HG03039 (cell line): ENCODE data around the gene ROR2.

Source experiments
- ATAC-seq: cut with Tn5 transposase; IDR thresholded peaks from one replicate; pipeline ENCODE4 v1.9.1; 2021; ENCODE audit warnings: mild to moderate bottlenecking, moderate library complexity; ENCODE audit not compliant: unreplicated experiment

The ROR2 gene

DNA sequence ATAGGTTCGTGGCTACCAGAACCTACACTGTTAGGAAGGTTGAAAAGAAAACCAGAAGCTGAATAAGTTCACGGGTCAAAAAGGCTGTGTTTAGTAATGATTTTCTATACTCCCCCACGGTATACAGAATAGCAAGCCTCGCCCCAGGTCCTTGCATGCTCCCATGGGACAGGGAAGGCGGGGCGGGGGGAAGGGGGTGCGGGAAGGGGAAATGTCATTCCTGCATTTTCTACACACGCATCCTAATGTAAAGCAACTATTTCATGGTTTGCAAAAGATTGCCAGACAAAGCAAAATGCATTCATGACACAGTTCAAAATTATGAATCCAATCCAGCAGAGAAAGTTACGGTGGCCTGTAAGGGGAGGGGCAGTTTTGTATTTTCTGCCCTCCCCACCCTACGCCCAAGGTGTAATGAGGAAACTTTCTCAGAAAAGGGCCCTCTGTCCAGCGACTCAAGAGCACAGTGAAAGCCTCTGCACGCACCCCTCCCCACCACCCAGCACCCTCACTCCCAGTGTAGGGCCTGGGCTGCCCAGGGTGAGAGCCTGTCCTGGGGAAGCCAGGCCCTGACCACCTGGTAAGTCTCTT is 105.2 kb downstream of the ROR2 start:
- no peak for ATAC-seq

DNA sequence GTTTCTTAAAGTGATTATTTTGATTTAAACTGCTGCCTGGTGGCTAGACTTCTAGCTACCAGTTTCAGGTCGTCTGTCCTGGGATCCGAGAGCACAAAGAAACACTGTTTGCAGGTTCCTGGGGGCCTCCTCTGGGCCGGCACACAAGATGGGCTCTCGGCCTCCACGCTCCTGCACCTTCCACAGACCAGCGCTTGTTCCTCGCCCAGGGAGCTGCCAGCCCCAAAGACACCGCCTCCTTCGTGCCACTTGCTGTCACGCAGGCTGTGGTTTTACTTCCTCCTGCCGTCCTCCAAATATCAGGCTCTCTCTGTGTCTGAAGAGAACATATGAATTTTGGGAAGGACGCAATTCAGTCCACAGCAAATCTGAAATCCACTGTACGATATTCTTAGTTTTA is 105.8 kb downstream of the ROR2 start:
- no peak for ATAC-seq

DNA sequence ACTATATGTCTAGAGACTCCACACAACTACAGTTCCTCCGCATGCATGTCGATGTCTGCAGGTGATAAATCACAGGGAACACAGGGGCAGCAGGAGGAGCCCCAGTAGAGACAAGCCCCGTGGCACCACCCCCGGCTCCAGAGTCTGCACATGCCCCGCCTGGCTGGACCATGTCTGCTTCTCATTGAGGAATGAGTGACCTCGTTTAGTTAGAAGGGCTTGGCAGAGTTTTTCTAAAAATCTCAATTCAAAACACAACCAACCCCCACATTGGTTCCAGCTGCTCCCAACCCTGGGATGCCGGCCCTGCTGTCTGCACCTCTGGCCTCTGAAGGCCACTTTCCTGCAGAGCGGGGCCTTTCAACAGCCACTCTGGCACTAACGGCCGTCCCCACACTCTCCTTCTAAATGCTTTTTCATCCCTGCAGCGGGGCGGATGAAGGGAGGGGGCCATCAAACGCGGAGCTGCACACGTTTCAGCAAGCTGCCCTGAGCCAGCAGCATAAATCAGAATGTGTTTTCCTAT is 106.3 kb downstream of the ROR2 start:
- no peak for ATAC-seq

DNA sequence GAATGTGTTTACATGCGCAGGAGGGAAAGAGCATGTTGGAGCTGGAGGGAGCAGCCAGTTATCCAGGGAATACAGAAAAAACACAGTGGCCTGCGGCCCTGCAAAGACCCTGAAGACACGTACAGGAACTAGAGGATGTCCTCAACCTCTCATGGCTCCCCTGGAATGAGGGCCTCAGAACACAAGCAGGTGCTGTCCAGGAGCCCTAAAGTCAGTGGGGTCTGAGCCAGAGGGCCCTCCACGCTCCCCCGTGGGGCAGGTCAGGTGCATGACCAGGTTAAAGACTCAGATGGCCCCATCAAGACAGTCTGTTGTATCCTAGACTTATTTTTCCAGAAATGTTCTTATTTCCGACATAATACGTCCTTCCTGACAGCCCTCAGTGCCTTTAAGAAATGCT is 106.9 kb downstream of the ROR2 start:
- ATAC-seq: no peak

DNA sequence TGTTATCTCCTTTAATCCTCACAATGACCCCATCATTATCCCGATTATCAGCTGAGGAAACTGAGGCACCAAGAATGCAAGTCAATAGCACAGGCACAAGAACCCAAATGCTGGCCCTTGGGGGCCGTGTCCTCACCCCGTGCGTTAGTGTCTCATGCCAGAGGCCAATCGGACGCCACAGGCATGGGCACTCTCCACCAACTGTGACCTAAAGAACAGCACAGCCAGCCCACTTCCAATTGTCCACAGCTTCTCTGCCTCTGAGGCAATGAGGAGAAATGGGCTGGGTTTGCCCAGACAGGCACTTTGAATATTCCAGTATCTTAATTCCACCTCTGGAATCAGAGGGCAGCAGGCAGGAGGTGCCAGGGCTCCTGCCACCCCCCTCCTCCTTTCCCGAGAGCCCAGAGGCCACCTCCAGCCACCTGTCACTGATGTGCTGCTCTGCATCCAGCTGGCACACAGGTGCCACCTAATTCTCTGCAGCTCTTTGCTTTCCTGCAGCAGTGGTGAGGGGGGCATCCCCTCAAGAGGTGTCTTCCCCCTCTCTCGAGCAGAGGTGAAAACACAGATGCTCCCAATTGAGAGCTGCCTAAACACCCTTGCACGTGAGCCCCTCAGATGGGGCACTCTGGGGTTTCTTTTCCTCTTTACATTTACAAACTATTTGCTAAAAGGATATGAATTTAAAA is 107.5 kb downstream of the ROR2 start:
- no peak for ATAC-seq

DNA sequence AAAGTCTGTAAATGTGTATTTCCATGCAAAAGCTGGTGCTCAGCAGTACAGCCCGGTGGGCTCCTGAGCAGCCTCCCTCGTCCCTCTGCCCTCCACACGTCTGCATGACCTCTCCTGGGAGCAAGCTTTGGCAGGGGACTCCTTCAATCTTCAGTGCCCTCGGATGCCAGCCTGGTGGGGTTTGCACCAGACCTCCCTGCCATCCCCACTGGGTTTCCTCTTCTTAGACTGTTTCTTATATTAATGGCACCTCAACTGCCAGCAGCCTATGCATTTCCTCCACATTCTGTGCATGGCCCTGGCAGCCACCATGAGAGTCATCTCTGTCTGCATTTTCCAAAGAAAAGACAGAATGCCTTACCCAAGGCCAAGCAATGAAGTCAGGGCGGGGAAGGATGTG is 108.4 kb downstream of the ROR2 start:
- ATAC-seq: no peak

DNA sequence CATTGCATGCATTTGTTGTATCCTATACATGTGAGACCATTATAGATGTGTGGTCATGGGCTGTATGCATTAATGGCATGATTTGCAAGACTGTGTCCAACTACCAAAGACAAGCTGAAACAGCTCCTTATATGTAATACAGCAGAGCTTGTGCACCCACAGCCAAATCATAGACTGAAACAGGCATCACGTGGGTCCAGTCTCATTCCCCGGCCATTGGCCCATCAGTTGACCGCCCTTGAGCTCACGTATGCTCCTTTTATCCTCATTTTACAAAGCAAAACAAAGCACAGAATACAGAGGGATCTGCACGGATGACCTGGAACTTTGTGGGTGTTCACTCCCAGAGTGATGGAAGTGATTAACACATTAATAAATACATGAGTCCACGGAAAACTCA is 109.1 kb downstream of the ROR2 start:
- ATAC-seq: no peak

DNA sequence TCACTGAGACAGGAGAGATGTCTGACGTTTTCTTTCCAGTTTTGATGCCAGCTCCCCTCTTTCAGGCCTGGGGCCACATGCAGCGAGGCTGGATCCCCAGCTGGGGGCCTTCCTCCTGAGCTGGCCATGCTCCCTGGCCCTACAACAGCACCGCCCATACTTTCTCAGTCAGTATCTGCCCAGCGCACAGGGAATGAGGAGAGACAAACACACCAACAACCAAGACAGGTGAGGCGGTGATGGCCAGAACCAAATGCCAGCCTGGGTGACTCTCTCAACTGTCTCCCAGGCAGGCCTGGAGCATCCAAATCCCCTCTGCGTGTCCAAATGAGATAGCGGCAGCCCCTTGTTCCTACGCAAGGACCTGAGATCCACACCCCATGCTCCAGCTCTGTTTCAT is 109.6 kb downstream of the ROR2 start:
- no peak for ATAC-seq

DNA sequence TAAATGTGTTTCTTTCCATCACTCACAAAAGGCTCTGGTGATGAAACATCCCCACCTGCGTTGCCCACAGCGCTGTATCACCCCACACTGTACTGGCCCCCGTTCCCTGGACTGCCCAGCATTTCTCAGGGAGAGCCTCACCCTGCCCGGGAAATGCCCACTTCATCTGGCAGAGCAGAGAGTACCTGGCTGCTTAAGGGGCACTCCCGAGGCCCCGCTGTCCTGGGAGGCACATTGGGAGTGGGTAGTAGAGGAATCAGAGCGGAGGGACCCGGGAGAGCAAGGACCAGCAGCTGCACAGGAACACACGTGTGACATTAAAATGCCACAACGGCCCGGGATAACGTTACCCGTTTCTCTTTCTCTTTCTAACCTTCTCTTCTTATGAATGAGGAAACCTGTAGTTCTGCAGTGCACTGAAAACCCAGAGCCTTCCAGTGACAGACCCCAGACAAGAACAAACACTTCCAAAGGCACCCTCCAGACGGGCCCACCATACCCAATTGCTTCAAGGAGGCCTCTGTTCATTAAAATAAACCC is 110.0 kb downstream of the ROR2 start:
- no peak for ATAC-seq

DNA sequence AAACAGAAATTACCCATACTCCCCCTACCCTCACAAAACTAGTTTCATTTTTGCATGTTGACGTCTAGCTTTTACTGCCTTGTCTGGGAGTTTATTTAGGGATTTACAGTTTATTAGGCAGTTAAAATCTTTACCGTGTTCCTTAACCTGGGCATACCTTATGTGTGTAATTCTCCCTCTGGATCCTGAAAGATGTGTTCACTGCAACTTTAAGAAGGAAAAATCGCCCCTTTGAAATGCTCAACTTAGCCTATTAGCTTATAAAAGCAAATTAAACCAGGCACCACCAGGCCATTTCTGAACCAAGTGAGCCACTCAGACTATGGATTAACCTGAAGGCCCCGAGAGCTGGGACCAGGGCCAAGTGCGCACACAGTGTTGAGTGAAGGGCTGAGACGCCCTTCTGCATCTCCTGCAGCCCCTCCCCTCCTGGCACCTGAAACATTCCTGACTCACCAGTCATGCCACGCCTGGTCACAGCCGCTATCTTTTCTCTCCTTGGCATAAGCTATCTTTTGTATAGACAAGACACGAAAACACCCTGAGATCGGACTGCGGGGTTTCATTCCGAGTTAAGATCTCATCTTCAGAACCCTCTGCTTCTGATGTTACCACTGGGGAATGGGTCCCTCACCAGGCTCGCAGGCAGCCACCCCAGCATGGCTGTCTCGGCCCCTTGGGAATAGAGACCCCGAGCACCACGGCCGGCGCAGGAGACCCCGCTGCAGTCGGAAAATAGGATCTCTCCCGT is 111.9 kb downstream of the ROR2 start:
- ATAC-seq: no peak

DNA sequence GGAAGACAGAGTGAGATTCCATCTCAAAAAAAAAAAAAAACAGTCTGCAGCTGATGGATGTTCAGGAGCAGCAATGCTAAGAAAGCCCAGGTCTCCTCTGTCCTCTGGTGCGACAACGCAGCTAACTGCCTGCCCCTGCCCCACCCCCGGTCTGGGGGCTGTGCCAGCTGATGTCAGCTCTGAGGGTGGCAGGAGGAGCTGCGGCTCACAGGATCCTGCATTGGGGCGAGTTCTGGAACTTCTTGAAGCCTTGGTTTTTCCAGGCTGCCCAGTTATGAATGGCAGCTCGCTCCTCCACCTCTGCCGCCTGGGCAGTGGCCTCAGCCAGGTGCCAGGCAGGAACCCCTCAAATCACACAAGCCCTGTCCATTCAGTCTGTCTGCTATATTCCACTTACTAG is 113.5 kb downstream of the ROR2 start:
- ATAC-seq: no peak

DNA sequence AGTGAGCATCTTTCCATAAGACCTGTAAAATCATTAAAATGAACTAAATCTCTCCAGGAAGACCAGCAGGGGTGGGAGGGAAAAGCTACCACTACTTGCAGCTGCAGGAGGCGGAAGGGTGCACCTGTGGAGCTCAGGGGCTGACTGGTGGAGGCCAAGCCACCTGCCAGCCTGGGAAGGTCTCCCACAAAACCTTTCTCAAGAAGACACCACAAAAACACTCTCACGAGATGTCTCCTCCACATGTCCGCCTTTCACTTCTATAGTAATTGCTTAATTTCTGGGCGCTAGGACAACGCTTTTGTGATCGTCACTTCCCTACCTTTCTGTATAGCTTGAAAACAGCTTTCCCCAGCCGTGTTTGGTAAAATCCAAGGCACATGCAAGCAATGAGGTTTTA is 114.4 kb downstream of the ROR2 start:
- ATAC-seq: no peak

DNA sequence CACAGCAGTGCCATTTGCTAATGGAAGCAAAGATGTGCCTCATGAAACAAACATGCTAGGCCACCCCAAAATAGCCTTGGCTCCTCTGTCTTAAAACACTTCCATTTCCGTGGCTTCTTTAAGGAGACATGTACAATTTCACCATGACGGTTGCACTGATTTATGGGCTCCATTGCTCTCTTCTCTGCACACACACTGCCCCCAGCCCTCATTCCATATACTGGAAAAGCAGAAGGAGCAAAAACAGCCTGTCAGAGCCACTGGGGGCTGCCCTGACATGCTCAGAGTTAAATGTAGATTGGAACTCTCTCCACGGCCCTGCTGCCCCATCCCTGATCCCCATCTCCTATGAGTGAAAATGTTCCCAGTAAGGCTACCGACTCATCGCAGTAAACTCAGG is 114.8 kb downstream of the ROR2 start:
- ATAC-seq: no peak

DNA sequence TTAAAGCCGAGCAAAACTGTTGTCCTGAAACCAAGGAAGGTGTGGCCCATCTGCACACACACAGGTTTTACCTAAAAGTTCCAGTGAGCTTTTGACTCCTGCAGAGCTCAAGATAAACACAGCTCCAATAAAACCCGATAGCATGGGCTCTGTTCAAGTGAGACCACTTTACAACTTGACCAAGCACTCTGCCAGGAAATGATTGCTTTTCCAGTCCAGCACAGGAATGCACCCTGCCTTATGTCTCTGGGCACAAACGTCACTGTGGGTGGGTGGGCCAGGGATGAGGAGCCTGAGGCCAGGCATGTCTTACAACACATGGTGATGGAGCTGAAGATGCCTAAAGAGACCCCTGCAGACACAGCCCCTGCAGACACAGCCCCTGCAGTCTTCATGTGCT is 115.3 kb downstream of the ROR2 start:
- ATAC-seq: no peak

DNA sequence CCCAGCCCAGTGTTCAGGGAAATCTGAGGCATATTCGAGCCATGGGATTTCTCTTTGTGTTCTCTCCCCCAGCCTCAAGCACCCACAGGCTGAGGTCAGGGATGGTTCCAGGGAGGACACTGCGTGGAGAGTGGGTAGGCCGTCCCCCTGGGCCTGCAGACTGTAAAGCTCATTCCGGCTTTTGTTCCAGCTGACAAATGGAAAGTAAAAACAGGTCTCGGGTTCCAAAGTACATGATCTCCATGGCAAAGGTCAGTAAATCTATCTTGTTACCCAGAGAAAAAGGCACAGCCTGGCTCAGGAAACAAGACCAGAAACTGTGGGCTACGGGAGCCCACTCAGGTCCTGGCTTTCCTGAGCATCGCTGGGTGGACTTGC is 116.2 kb downstream of the ROR2 start:
- ATAC-seq: no peak

DNA sequence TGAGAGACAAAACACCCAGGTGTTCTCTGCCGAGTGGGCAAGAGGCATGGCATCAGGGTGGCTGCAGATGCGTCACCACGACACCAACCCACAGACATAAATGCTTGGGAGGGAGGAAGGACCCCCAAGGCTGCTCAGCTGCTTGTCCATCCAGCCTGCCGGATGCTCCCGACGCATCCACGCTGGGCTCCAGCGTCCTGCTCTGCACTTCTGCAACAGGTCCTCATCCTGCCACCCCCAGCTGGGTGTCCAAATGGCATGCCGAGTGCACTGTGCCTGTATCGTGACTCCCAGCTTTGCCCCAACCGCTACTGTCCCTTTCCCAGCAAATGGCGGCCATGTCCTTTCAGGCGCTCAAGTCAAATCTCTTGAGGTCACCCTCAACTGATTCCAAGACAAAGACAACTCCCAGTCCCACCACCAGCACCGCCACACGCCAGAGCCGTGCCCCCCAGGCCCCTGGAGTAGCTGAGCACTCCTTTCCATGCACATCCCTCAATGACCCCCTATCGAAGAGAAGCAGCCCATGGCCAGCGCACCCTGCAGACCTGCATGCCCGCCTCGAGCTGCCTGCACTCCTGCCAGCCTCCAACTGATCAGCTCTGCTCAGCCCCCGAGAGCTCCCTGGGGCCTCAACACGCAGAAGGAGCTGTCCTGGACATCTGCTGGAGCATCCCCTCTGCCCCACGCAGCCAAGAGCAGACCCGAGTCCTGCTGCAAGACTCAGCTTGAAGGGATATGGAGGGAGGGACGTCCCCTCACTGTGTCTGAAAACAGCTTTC is 116.7 kb downstream of the ROR2 start:
- ATAC-seq: no peak

DNA sequence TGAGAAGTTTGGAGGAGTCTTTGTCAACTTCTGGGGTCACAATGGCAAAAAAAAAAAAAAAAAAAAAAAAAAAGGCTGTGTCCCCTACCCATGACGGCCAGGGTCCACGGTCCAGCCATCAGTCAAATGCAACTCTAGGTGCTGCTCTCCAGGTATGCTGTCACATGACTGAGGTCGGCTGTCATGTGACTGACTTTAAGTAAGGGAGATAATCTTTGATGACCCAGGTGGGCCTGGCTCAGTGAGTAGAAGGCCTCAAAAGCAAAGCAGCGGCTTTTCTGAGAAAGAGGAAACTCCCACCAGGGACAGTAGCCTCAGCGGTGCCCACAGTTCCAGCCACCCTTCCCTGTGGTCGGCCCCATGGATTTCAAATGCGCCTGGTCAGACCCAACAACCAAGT is 117.7 kb downstream of the ROR2 start:
- no peak for ATAC-seq

DNA sequence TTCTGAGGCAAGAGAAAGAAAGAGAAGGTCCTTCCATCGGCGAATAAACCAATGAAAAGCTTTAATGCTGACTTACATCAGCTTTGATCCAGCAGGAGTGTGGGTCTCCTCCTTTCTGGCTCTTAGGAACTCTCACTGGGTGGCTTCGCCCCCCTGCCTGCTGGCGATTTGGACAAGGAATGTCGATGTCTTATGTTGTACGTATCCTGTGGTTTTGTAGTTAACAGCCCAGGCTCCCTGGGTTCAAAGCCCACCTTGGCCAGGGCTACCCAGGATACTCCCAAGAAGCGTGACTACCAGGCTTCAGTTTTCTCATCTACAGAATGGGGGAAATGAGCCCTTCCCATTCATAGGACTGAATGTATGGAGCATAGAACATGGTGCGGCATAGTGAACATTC is 124.2 kb downstream of the ROR2 start:
- ATAC-seq: no peak

DNA sequence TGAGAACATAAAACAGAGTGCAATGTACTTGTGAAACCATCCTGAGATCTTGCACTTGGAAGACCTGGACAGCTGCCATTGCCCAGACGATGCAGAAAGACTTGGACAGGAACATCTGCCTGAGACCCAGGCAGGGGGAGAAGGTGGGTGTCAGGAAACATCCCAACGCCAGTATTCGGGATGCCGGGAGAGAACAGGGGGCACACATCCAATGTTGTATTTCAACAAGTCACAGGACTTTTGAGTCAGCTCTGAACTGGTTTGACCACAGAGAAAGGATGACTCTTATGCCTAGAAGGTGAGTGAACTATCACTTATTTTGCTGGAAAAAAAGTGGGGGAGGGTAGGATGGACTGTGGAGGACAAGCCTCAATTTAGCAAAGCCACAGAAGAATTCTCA is 124.6 kb downstream of the ROR2 start:
- no peak for ATAC-seq

DNA sequence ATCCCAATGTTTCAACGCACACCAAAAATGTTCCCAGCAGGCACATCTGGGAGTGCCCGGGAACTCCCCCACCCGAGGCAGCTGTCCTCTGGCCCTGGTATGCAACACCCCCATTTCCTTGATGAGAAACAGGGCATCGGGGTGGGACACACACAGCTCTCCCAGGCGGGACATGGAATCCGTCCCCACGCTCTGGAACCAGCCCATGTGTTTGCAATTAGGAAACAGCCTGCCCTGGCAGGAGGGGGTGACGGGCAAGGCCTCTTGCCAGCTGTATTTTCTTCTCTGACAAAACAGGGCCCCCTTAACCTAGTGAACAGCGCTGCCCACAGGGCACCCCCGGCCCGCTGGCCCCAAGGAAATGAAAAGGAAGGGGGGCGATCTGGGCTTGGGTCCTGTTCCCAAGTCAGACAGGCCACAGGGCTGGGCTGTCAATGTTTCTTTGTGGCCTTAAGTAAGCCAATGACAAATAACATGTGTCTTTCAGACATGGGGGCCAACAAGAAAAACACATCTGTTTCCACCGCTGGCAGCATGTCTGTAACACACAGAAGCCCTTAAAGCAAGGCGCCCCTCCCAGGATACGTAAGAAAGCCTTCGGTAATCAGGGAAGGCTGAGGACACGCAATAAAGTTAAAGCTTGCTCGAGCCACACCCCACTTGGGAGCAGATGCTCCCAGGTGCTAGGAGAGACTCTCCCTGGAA is 125.3 kb downstream of the ROR2 start:
- no peak for ATAC-seq

DNA sequence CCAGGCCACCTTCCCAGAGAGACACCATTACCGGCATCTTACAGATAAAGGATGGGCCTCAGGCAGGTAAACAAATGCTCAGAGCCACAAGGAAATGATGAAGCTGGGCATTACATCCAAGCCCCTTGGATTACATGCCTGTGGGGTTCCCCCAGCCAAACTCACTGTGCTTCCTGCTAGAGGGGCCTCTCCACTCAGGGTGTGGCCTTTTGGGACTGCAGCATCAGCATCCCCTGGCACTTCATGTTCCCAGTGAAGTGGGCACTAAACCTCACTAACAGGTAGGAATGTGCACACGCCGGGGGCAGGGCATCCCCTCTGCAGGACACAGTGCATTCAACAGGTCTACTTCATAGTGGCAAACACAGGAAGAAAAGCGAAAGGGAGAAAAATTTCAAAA is 125.9 kb downstream of the ROR2 start:
- no peak for ATAC-seq
